ENCODE data around the gene AGPS. TPM values are rescaled to one million over a fixed set of nuclear protein-coding genes. Genes with fewer than 3 reads are reported as not detected.

Gene AGPS
- total and polyA plus RNA-seq, 9 of the 15 experiments (the other 6 are each of a cell fraction or from before 2014, with no cell fraction given), result 15.5 to 211 (median 63.1) TPM

GRCh38 chr2:177460973-177461585 is 68.5 kb downstream of the AGPS start (continued):
- no peak for TF ChIP-seq REST (IDR thresholded peaks at IDR 0.05; ENCODE audit: borderline replicate concordance)
- no peak for TF ChIP-seq REST (CRISPR knock-in tag; IDR thresholded peaks at IDR 0.05; ENCODE audit: low read depth)
- no peak for TF ChIP-seq GABPA (tag; conservative IDR thresholded peaks at IDR 0.05; ENCODE audit: low read depth)
- TF ChIP-seq HNRNPLL (IDR thresholded peaks at IDR 0.05; ENCODE audit: low read depth, low read length, poor library complexity, severe bottlenecking), result no peak
- no peak for TF ChIP-seq RAD21 (CRISPR knock-in tag; conservative IDR thresholded peaks at IDR 0.05 in 1 of 2, IDR thresholded peaks at IDR 0.05 in 1 of 2)
- no peak for TF ChIP-seq BRD9 (IDR thresholded peaks at IDR 0.05; ENCODE audit: low read depth, partially characterized antibody)
- no peak for TF ChIP-seq MIER1 (IDR thresholded peaks at IDR 0.05; ENCODE audit: low read depth)
- no peak for TF ChIP-seq VEZF1 (CRISPR knock-in tag; IDR thresholded peaks at IDR 0.05)
